ENCODE results near the gene ANGPTL8. TPM values are rescaled to one million over a fixed set of nuclear protein-coding genes. Genes with fewer than 3 reads are reported as not detected.

ANGPTL8 gene
- total and polyA plus RNA-seq, 7 experiments from 2014 or later = not detected

- H3K27me3 ChIP-seq (ENCODE audit: control insufficient read depth in 2 of 2, insufficient read depth in 2 of 2, low read length in 2 of 2) = no peaks in the 10 kb centered on the region
- ChIA-PET CTCF (no interaction called here), POLR2A (no interaction called here)
- H3K27ac ChIP-seq (ENCODE audit: low read depth, low read length) = no peak overlapping the region
- intact Hi-C loops (cut with micrococcal nuclease) = no loop called here
- H3K27me3 Mint-ChIP-seq = peaks cover 0 to 6% (median 3%) of the 10 kb centered on the region in 5 donors
- H3K9me3 Mint-ChIP-seq = peaks cover 0 to 7% (median 3%) of the 10 kb centered on the region in 11 donors
- H3K4me1 Mint-ChIP-seq = no peaks in the 10 kb centered on the region
- H3K36me3 Mint-ChIP-seq = no peaks in the 10 kb centered on the region
- no peak overlapping the region for H3K4me3 Mint-ChIP-seq
- no peak for ATAC-seq
- H3K4me1 ChIP-seq (ENCODE audit: control insufficient read depth in 2 of 2, insufficient read depth in 2 of 2, low read length in 2 of 2) = no peaks in the 10 kb centered on the region
- H3K9me3 ChIP-seq (ENCODE audit: control insufficient read depth in 2 of 3, low read length in 3 of 3) = peaks cover 0 to 3% (median 0%) of the 10 kb centered on the region in 3 experiments
- no peak overlapping the region for H3K4me3 ChIP-seq (ENCODE audit: low read length)
- no peak overlapping the region for H3K27ac Mint-ChIP-seq
- DNase-seq = no peak
- no peaks in the 10 kb centered on the region for H3K36me3 ChIP-seq (ENCODE audit: control insufficient read depth in 2 of 3, insufficient read depth in 3 of 3, low read length in 3 of 3)
Measured at GRCh38 chr19:11233073-11233472, 6.3 kb upstream of the ANGPTL8 start.

GRCh38 chr19:11234486-11235075 is 4.8 kb upstream of the ANGPTL8 start:
- H3K27ac ChIP-seq (ENCODE audit: low read depth, low read length) = no peak overlapping the region
- H3K36me3 Mint-ChIP-seq = no peaks in the 10 kb centered on the region
- POLR2A ChIA-PET = interaction anchor here (0.6 kb wide), 1 partner anchor 245 kb away, joined by 3 read pairs; no protein-coding TSS in a partner anchor

GRCh38 chr19:11236324-11237301 is 2.8 kb upstream of the ANGPTL8 start:
- no peaks in the 10 kb centered on the region for H3K27me3 ChIP-seq (ENCODE audit: control insufficient read depth in 2 of 2, insufficient read depth in 2 of 2, low read length in 2 of 2)
- H3K27me3 Mint-ChIP-seq = peaks cover 0 to 3% (median 0%) of the 10 kb centered on the region in 5 donors

More at GRCh38 chr19:11234486-11235075, 4.8 kb upstream of the ANGPTL8 start:
- Histone ChIP-seq H3K36me3 (ENCODE audit: control insufficient read depth in 2 of 3, insufficient read depth in 3 of 3, low read length in 3 of 3) (no peaks in the 10 kb centered on the region), H3K4me1 (ENCODE audit: control insufficient read depth in 2 of 2, insufficient read depth in 2 of 2, low read length in 2 of 2) (no peaks in the 10 kb centered on the region), H3K9me3 (ENCODE audit: control insufficient read depth in 2 of 3, low read length in 3 of 3) (peaks cover 0 to 18% (median 0%) of the 10 kb centered on the region in 3 experiments), H3K27me3 (ENCODE audit: control insufficient read depth in 2 of 2, insufficient read depth in 2 of 2, low read length in 2 of 2) (no peaks in the 10 kb centered on the region), H3K4me3 (ENCODE audit: low read length) (no peak overlapping the region)
- Mint-ChIP-seq H3K27me3 (peaks cover 0 to 3% (median 0%) of the 10 kb centered on the region in 5 donors), H3K9me3 (peaks cover 0 to 18% (median 9%) of the 10 kb centered on the region in 11 donors), H3K4me3 (no peak overlapping the region), H3K27ac (no peak overlapping the region), H3K4me1 (no peaks in the 10 kb centered on the region)
- CTCF ChIA-PET = no interaction called here
- ATAC-seq = no peak
- DNase-seq = no peak
- intact Hi-C loops (cut with micrococcal nuclease) = no loop called here

DNA sequence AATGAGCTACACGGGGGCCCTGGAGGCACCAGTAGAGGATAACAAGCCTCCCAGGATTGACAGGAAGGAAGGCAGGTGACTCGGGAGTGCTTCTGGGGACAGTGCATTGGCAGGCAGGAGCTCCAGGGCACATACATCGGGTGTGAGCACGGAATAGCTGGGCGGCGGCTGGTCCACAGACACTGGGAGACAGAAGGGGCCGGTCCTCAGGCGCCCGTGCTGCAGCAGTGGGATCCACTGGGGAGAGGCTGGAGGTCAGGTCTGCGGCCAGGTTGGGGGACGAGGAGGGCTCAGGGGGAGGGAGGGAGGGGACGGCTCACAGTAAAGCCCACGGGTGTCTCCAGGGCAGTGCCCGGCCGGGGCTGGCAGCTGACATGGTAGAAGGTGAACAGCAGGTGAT is 2.1 kb upstream of the ANGPTL8 start:
- no peak for ATAC-seq
- intact Hi-C loops (cut with micrococcal nuclease) = no loop called here
- Mint-ChIP-seq H3K27ac (no peak overlapping the region), H3K9me3 (peaks cover 0 to 21% (median 9%) of the 10 kb centered on the region in 11 donors), H3K4me3 (no peak overlapping the region), H3K4me1 (no peaks in the 10 kb centered on the region), H3K27me3 (peaks cover 0 to 6% (median 0%) of the 10 kb centered on the region in 5 donors), H3K36me3 (no peaks in the 10 kb centered on the region)
- Histone ChIP-seq H3K9me3 (ENCODE audit: control insufficient read depth in 2 of 3, low read length in 3 of 3) (peaks cover 0 to 24% (median 0%) of the 10 kb centered on the region in 3 experiments), H3K4me3 (ENCODE audit: low read length) (no peak overlapping the region), H3K27me3 (ENCODE audit: control insufficient read depth in 2 of 2, insufficient read depth in 2 of 2, low read length in 2 of 2) (no peaks in the 10 kb centered on the region), H3K36me3 (ENCODE audit: control insufficient read depth in 2 of 3, insufficient read depth in 3 of 3, low read length in 3 of 3) (no peaks in the 10 kb centered on the region), H3K27ac (ENCODE audit: low read depth, low read length) (no peak overlapping the region), H3K4me1 (ENCODE audit: control insufficient read depth in 2 of 2, insufficient read depth in 2 of 2, low read length in 2 of 2) (no peaks in the 10 kb centered on the region)
- CTCF ChIA-PET = no interaction called here
- no peak for DNase-seq
- POLR2A ChIA-PET = no interaction called here

More at GRCh38 chr19:11236324-11237301, 2.8 kb upstream of the ANGPTL8 start:
- H3K27ac ChIP-seq (ENCODE audit: low read depth, low read length) = no peak overlapping the region
- H3K4me3 ChIP-seq (ENCODE audit: low read length) = no peak overlapping the region
- intact Hi-C loops (cut with micrococcal nuclease) = no loop called here
- Mint-ChIP-seq H3K27ac (no peak overlapping the region), H3K36me3 (no peaks in the 10 kb centered on the region), H3K4me1 (no peaks in the 10 kb centered on the region), H3K9me3 (peaks cover 0 to 21% (median 9%) of the 10 kb centered on the region in 11 donors), H3K4me3 (no peak overlapping the region)
- H3K4me1 ChIP-seq (ENCODE audit: control insufficient read depth in 2 of 2, insufficient read depth in 2 of 2, low read length in 2 of 2) = no peaks in the 10 kb centered on the region
- CTCF ChIA-PET = no interaction called here
- H3K9me3 ChIP-seq (ENCODE audit: control insufficient read depth in 2 of 3, low read length in 3 of 3) = peaks cover 0 to 24% (median 0%) of the 10 kb centered on the region in 3 experiments
- no peaks in the 10 kb centered on the region for H3K36me3 ChIP-seq (ENCODE audit: control insufficient read depth in 2 of 3, insufficient read depth in 3 of 3, low read length in 3 of 3)
- no peak for ATAC-seq
- POLR2A ChIA-PET = no interaction called here
- no peak for DNase-seq

DNA sequence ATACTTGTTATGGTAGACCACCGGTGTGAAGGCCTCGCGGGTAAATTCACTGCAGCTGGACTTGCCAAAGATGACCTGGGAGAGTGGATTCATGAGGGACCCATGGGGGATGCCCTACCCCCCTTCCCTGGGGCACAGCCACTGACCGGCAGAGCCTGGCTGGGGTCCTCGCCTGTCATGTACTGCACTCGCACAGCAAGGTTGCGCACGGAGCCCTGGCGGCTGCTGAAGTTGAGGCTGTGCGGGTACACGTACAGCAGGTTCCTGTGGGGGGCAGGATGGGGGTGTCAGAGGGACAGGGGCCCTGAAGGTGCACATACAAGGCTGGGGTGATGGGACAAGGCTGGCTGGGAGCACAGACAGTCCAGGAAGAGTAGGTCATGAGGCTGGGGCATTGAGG is 1.4 kb upstream of the ANGPTL8 start:
- Histone ChIP-seq H3K9me3 (ENCODE audit: control insufficient read depth in 2 of 3, low read length in 3 of 3) (peaks cover 0 to 24% (median 0%) of the 10 kb centered on the region in 3 experiments), H3K4me3 (ENCODE audit: low read length) (no peak overlapping the region), H3K36me3 (ENCODE audit: control insufficient read depth in 2 of 3, insufficient read depth in 3 of 3, low read length in 3 of 3) (no peaks in the 10 kb centered on the region), H3K4me1 (ENCODE audit: control insufficient read depth in 2 of 2, insufficient read depth in 2 of 2, low read length in 2 of 2) (no peaks in the 10 kb centered on the region), H3K27me3 (ENCODE audit: control insufficient read depth in 2 of 2, insufficient read depth in 2 of 2, low read length in 2 of 2) (no peaks in the 10 kb centered on the region), H3K27ac (ENCODE audit: low read depth, low read length) (no peak overlapping the region)
- ATAC-seq (no peak), DNase-seq (no peak)
- POLR2A ChIA-PET = no interaction called here
- peaks cover 0 to 21% (median 9%) of the 10 kb centered on the region in 11 donors for H3K9me3 Mint-ChIP-seq
- peaks cover 0 to 11% (median 0%) of the 10 kb centered on the region in 5 donors for H3K27me3 Mint-ChIP-seq
- H3K27ac Mint-ChIP-seq = no peak overlapping the region
- H3K36me3 Mint-ChIP-seq = no peaks in the 10 kb centered on the region
- CTCF ChIA-PET = no interaction called here
- intact Hi-C loops (cut with micrococcal nuclease) = no loop called here
- H3K4me3 Mint-ChIP-seq = no peak overlapping the region
- no peaks in the 10 kb centered on the region for H3K4me1 Mint-ChIP-seq

- Histone ChIP-seq H3K4me1 (ENCODE audit: control insufficient read depth in 2 of 2, insufficient read depth in 2 of 2, low read length in 2 of 2) (no peaks in the 10 kb centered on the region), H3K4me3 (ENCODE audit: low read length) (no peak overlapping the region), H3K9me3 (ENCODE audit: control insufficient read depth in 2 of 3, low read length in 3 of 3) (peaks cover 0 to 24% (median 0%) of the 10 kb centered on the region in 3 experiments), H3K27me3 (ENCODE audit: control insufficient read depth in 2 of 2, insufficient read depth in 2 of 2, low read length in 2 of 2) (no peaks in the 10 kb centered on the region), H3K36me3 (ENCODE audit: control insufficient read depth in 2 of 3, insufficient read depth in 3 of 3, low read length in 3 of 3) (no peaks in the 10 kb centered on the region), H3K27ac (ENCODE audit: low read depth, low read length) (no peak overlapping the region)
- Mint-ChIP-seq H3K27me3 (peaks cover 0 to 16% (median 5%) of the 10 kb centered on the region in 5 donors), H3K27ac (no peak overlapping the region), H3K4me1 (peaks cover 4 to 6% (median 5%) of the 10 kb centered on the region in 7 donors), H3K9me3 (peaks cover 0 to 21% (median 9%) of the 10 kb centered on the region in 11 donors), H3K36me3 (no peaks in the 10 kb centered on the region), H3K4me3 (no peak overlapping the region)
- ChIA-PET CTCF (interaction anchor here (0.6 kb wide), 1 partner anchor 341 kb away, joined by 3 read pairs; no protein-coding TSS in a partner anchor), POLR2A (interaction anchor here (0.5 kb wide), 1 partner anchor 143 kb away, joined by 3 read pairs; no protein-coding TSS in a partner anchor)
- ATAC-seq = no peak
- DNase-seq = no peak
- intact Hi-C loops (cut with micrococcal nuclease) = no loop called here
Measured at GRCh38 chr19:11238781-11239376, 540 bp upstream of the ANGPTL8 start.
